Stimulated activated CD4-positive, alpha-beta T cell treated with anti-CD3 and anti-CD28 coated beads, Interleukin-15, amount 100 ng/mL, for 24 hours (primary cell): Measurements from ENCODE around the gene MIDN.
"Not testable (repeated sequence)": the region's sequence is repeated elsewhere in the genome, so short reads cannot be mapped to it uniquely, and the experiment has no call there.

ENCODE experiments used
- DNase-seq: peaks from one replicate; pipeline ENCODE4 v3.0.0-alpha.2; 2020

Gene MIDN

DNA sequence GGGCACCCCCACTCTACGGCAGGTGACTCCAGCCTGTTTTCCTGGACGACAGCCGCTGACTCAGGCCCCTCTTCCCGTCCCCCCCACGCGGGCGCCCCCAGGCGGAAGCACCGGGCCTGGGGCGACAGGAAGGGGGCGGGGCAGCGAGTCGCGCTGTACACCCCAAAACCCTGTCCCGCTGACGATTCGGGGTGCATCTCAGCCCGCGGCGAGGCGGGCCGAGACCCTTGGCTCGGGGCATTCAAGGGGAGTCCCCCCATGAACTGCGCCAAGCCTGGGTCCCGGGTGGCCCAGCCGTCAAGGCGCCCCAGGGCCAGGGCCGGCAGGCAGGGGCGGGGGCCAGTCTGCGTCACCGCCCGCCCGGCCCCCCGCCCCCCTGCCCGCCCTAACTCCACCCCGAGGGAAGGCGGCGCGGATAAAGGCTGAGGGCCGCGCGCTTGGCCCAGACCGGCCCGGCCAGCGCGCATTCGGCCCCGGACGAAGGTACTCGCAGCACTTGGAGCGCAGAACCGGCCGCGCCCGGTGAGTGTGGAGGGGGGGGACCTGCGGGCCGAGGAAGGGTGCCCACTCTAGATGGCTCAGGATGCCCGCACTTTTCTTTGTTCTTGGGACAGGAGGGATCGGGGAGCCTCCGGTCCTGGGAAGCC lies at the start of gene MIDN:
TSS of gene MIDN (plus strand) at position 445 of the 647 bp plus-strand sequence. CDS start 1,714 bp downstream, outside the sequence.
- peak; percentile 80 for DNase-seq

DNA sequence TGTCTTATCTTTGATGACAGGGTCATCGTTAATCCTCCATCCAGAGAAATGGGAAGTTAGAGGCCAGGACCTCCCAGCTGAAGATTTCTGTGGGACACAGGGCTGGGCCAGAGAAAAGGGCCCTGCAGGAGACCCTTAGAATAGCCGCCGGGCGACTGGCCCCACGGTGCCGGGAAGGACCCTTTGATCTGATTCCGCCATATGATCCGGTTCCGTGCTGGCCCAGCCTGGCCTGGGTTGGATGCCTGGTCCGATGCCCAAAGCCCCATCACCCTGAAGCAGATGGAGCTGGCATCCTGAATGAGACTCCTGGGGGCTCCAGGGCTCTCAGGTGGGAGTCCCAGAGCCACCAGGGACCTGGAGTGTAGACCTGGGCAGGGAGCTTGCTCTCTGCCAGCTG lies 48.9 kb upstream of the MIDN start:
- DNase-seq: no peak

DNA sequence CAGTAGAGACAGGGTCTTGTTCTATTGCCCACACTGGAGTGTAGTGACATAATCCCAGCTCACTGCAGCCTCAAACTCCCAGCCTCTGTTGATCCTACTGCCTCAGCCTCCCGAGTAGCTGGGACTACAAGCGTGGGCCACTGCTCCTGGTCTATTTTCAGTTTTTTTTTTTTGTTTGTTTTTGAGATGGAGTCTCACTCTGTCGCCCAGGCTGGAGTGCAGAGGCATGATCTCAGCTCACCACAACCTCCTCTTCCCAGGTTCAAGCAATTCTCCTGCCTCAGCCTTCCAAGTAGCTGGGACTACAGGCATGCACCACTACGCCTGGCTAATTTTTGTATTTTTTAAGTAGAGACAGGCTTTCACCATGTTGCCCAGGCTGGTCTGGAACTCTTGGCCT lies 47.8 kb upstream of the MIDN start:
- DNase-seq: not testable (repeated sequence)

DNA sequence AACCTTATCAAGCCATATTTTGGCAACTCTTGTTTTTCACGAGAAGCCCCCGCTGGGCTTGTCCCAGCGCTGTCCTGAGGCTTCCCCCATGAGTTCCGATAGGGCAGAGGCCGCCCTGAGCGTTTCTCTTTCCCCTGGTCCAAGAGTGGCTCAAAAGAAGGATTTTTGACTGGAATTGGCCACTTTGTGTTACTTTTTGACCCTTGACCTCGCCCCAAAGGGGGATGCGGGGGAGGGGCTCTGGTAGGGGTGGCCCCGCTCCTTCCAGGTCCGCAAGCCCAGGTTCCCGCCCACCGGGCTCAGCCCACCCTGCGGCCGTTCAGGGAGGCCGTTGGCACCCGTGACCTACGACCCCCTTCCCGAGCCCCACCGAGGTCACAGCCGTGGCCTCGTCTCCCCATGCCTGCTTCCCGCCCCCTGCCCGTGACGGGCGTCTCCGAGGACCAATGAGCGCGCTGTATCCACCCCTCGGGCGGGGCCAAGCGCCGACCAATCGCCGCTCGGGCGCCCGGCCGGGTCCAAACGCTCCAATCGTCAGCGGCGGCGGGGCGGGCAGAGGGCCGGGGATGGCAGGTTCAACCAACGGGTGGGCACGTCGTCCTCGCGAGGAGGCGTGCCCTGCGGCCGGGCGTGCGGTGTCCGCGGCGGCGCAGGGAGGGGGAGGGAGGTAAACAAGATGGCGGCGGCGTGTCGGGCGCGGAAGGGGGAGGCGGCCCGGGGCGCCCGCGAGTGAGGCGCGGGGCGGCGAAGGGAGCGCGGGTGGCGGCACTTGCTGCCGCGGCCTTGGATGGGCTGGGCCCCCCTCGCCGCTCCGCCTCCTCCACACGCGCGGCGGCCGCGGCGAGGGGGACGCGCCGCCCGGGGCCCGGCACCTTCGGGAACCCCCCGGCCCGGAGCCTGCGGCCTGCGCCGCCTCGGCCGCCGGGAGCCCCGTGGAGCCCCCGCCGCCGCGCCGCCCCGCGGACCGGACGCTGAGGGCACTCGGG lies 43.0 kb upstream of the MIDN start, which contains the start of gene STK11:
TSS of gene STK11 (plus strand) at position 665 of the 986 bp plus-strand sequence. CDS start 1,136 bp downstream, outside the sequence.
- peak; percentile 100 for DNase-seq

DNA sequence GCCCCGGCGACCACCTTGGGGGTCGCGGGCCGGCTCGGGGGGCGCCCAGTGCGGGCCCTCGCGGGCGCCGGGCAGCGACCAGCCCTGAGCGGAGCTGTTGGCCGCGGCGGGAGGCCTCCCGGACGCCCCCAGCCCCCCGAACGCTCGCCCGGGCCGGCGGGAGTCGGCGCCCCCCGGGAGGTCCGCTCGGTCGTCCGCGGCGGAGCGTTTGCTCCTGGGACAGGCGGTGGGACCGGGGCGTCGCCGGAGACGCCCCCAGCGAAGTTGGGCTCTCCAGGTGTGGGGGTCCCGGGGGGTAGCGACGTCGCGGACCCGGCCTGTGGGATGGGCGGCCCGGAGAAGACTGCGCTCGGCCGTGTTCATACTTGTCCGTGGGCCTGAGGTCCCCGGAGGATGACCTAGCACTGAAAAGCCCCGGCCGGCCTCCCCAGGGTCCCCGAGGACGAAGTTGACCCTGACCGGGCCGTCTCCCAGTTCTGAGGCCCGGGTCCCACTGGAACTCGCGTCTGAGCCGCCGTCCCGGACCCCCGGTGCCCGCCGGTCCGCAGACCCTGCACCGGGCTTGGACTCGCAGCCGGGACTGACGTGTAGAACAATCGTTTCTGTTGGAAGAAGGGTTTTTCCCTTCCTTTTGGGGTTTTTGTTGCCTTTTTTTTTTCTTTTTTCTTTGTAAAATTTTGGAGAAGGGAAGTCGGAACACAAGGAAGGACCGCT lies 42.1 kb upstream of the MIDN start:
- DNase-seq: peak; percentile 26

DNA sequence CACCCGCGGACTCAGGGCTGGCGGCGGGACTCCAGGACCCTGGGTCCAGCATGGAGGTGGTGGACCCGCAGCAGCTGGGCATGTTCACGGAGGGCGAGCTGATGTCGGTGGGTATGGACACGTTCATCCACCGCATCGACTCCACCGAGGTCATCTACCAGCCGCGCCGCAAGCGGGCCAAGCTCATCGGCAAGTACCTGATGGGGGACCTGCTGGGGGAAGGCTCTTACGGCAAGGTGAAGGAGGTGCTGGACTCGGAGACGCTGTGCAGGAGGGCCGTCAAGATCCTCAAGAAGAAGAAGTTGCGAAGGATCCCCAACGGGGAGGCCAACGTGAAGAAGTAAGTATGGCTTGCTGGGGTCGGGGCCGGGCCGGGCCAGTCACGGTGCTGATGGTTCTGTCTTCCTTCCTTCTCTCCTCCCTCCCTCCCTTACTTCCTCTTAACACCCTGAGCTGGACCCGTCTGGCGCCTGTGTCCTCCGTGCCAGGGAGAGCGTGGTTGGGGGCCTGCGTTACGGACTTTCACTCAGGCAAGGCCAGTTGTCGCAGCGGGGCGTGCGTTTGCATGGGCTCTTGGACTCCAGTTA lies 41.4 kb upstream of the MIDN start:
- peak; percentile 47 for DNase-seq

DNA sequence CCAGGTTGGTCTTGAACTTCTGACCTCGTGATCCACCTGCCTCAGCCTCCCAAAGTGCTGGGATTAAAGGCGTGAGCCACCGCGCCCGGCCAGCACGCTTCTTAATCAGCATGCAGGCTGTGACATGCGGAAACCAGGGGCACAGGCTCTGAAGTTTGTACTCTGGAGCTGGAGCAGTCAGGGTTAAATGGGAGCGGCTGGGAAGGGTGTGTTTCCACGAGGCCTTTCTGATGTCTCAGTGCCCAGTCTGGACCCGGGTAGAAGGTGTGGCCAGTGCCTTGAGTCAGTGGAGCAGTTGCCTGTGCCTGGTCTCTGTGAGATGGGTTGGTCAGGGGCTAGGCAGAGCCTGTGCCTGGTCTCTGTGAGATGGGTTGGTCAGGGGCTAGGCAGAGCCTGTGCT lies 39.6 kb upstream of the MIDN start:
- not testable (repeated sequence) for DNase-seq

DNA sequence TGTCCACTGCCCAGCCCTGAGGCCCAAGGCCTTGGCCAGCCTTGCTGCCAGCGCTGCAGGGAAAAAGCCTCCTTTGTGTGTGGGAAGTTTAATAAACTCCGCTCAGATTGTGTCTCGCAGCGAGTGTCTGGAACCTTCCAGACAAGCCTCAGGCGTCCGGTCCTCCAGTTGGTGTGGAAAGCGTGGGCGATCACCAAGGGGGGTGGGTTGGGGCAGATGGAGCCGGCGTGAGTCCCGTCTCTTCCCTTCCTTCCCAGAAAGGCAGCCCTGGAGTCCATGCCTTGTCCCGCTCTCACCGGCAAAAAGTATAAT lies 38.2 kb upstream of the MIDN start:
- no peak for DNase-seq

DNA sequence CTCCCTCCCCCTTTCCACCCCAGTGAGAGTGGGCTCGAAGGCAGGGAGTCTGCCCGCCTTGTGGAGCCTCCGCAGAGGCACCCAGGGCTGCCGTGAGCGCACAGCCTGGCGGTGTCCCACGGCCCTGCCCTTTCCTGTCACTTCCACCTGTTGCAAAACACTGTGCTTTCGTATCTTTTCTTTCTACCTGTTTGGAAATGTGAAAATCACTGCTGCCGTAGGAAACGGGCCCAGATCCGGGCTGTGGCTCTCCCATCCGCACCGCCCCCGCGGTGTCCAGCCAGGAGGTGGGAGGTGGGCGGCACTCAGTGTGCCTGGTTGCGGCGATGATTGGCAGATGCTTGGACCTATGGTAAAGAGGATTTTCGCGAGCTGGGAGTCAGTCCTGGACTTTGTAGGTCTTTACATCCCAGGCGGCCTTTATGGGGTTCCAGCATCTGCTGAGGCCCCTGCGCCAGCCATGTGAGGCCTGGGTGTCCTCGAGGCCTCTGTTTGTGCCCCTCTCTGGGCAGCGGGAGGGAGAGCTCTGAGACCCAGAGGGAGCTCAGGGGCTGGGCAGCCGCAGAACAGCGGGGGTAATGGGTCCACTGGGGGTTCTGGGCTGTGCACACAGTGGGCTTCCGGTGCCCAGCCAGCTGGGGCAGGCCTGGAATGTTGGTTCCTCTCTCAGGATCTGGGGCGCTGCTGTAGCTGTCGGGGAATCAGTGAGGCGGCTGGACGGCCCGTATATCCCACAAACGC lies 36.7 kb upstream of the MIDN start:
- DNase-seq: no peak

DNA sequence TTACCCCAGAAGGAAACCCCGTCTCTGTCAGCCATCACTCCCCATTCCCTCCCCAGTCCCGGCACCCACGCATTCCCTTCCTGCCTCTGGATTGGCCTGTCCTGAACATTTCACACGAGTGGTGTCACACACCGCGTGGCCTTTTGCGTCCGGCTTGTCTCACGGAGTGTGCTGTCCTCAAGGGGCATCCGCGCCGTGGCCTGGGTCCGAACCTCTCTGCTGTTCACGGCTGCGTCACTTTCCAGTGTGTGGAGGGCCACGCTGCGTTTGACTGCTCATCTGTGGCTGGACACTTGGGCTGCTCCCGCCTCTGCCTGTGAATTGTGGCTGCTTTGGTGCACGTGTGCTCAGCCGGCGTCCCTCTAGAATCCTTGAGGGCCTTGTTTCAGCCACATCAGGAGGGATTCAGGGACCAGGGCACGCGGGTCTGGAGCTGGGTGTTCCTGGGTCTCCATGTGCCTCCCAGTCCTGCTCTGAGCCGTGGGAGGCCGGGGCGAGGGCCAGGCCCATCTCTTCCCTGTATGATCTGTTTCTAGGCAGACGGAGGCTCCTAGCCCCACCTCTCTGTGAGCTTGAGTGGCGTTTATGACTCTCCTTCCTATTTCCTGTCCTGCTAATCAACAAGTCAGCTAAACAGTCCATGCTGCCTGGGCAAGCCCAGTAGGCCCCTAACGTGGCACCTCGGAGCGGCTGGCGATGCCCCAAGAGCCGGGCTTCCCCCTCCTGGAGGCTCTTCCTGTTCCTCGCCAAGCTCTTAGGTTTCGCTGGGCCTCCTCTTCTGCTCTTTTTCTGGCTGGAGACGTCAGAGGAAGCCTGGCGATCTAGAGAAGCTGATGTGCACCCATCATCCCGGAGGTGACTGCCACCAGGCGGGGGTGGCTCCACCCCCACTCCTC lies 34.7 kb upstream of the MIDN start:
- peak; percentile 72 for DNase-seq

DNA sequence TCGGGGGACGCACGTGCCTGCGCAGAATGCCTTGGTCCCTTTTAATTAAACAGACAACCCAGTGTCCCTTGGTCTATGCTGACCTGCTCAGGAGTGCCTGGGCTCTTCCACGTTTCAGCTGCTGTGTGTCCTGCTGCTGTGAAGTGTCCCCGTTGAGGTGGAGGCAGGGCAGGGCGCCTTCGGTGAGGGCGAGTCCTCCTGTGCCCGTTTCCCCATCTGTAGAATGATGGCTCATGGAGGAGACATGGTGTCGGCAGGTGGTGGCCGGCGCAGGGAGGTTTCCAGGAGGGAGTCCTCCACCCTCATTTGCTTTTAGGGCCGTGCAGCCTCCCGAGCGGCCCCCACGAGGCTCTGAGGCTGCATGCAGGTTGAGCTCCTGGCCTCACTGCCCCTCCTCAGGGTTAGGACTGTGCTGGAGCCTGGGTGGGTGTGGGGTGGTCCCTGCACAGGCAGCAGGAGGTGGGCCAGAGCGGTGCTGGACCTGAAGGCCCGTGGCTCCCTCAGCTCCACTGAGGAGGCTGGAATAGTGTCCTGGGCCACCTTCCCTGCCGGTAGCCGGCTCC lies 34.0 kb upstream of the MIDN start:
- DNase-seq: no peak

DNA sequence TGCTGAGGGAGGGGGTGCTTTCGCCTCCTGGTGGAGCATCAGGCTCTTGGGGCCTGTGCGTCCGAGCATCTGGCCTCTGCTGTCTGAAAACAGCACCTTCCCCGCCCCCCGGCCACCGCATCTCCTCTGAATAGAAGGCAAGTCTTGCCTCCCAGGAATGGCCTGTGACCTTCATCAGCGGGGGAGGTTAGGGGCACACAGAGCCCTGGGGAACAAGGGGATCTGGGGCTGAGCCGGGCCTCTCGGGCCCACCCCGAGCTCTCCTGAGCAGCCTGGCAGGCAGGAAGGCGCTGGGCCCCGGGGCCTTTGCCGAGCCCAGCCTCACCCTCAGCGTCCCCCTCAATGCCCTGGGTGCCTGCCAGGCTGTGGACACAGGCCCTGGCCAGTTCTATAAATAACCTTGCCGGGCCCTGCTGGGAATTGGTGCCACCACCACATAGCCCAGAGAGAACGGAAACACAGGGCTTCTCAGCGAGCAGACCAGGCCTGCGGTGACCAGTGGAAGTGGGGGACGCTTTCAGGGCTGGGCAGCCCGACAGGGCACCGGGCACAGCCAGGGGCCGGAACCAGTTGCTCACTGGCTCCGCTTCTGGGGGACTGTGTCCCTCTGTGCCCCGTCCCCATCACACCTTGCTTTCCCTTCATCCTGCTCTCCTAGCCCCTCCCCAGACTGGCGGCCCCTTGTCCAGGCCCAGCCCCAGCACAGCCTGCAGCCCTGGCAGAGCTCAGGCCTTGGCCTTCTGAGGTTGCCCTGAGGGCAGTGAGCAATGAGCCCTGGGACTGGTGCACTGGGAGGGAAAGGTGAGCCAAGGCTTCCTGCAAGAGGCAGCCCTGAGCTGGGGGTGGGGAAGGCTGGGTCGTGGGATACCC lies 33.3 kb upstream of the MIDN start:
- DNase-seq: no peak

DNA sequence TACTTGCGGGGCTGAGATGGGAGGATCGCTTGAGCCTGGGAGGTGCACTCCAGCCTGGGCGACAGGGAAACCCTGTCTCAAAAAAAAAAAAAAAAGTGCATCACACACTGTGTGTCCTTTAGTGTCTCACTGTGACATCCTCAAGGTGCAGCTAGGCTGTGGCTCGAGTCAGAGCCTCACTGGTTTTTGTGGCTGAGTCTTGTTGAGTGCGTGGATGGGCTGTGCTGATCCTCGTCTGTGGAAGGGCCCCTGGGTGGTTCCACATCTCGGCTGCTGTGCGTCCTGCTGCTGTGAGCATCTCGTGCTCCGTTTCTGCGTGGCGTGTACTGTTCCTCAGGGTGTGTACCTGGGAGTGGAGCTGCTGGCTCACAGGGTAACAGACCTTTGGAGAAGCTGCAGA lies 31.6 kb upstream of the MIDN start:
- no peak for DNase-seq

DNA sequence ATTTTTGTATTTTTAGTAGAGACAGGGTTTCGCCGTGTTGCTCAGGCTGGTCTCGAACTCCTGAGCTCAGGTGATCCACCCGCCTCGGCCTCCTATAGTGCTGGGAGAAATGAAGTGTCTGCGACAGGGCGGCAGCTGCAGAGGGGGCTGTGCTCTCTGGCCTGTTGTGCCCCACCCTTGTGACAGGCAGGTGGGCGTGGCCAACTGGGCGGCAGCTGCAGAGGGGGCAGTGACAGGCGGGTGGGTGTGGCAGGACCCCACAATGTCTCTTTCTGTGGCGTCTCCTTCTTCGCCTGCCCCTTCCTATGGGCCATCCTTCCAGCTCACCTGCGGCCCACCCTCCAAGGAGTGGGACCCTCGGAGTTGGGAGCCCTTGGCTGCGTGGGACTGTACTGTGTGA lies 31.0 kb upstream of the MIDN start:
- no peak for DNase-seq

DNA sequence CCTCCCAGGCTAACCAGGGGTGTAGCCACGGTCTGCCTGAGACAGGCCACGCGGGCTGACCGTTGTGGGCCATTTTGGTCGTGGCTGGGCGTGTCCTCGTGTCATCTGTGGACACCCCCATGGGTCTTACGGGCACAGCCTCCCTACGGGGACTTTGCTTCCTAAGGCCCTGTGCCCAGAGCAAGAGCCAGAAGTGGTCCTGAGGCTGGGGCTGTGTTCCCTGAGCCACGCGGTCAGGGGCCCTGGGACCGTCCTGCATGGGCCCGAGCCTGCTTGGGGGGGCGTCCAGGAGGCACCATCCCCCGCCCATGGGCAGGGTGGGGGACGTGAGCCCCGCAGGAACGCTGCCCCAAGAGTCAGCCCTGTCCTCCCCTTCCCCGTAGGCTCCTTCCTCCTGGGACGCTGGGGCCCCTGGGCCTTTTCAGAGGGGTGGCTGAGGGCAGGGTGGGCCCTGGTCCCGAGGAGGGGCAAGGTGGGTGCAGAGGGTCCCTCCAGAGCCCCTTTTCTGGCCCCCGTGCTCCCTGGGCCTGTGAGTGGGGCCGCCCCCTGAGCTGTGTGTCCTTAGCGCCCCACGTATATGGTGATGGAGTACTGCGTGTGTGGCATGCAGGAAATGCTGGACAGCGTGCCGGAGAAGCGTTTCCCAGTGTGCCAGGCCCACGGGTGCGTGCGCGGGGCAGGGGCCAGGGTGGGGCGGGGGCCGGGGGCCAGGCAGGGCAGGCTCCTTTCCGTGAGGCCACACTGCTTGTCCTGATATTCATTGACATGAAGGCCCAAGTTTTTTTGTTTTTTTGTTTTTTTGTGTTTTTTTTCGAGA lies 29.4 kb upstream of the MIDN start:
- no peak for DNase-seq

DNA sequence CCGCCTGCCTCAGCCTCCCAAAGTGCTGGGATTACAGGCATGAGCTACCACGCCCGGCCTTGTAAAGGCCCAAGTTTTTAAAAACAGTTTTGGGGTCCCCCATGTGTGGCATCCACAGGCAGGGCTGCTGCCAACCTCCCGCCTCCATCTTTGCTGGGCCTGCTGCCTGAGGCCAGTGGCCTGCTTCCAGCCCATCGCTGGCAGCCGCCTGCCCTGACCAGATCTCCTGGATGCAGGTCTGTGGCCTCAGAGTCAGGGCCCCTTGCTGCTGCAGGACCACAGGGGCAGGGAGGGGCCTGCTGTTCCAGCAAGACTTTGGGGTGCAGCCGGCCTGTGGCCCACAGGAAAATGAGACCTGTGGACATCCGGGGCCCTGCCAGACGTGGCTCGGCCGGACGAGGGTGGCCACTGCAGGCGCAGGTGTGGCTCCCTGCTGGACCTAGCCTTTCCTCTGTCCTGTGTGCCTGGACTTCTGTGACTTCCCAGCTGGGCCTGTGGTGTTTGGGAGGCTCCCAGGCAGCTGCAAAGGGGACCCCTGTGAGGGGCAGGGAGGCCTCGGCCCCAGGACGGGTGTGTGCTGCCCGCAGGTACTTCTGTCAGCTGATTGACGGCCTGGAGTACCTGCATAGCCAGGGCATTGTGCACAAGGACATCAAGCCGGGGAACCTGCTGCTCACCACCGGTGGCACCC lies 28.5 kb upstream of the MIDN start:
- no peak for DNase-seq

DNA sequence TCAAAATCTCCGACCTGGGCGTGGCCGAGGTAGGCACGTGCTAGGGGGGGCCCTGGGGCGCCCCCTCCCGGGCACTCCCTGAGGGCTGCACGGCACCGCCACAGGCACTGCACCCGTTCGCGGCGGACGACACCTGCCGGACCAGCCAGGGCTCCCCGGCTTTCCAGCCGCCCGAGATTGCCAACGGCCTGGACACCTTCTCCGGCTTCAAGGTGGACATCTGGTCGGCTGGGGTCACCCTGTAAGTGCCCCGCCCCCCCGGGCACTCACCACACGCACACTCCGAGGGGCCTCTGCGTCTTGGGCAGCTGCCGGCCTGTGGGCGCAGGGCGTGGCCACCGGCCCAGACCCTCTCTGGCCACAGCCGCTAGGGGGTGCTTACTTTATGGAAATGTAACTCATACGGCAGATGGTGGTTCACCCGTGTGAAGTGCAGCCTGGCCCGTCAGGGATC lies 27.9 kb upstream of the MIDN start:
- no peak for DNase-seq
